Neural cell (in vitro differentiated cells): ENCODE results near the gene BBS1. TPM values are rescaled to one million over a fixed set of nuclear protein-coding genes. Genes with fewer than 3 reads are reported as not detected.
A peak's percentile ranks its signal among the peaks of the same experiment; 100 is the strongest.

Experiments used
- H2AFZ ChIP-seq: fragments of 200-600, 300-800 bp; sonication (generic), shearing (Covaris generic); 2 replicates; pipeline ENCODE4 v1.6.0; 2014; ENCODE audit warnings: low read depth, mild to moderate bottlenecking, antibody characterized with exemption, low read length, moderate library complexity
- H3F3A ChIP-seq: fragments of 200-600 bp; shearing (Covaris generic); 2 replicates; pipeline ENCODE4 v1.6.1; 2016; ENCODE audit warnings: mild to moderate bottlenecking, moderate library complexity, mixed read lengths, antibody characterized with exemption, low read length; ENCODE audit not compliant: insufficient read depth, poor library complexity, severe bottlenecking
- H3K27ac ChIP-seq: fragments of 200-600, 300-800 bp; sonication (generic), shearing (Covaris generic); 2 replicates; pipeline ENCODE4 v1.5.1; 2014; ENCODE audit warnings: mild to moderate bottlenecking, low read length, moderate library complexity
- H3K27me3 ChIP-seq: fragments of 300-800, 200-600 bp; sonication (generic), shearing (Covaris generic); 2 replicates; pipeline ENCODE4 v1.6.0; 2014; ENCODE audit warnings: mild to moderate bottlenecking, low read depth, low read length, moderate library complexity; ENCODE audit not compliant: insufficient read depth
- H3K36me3 ChIP-seq: fragments of 300-800, 200-600 bp; sonication (generic), shearing (Covaris generic); 2 replicates; pipeline ENCODE4 v1.5.1; 2014; ENCODE audit warnings: mild to moderate bottlenecking, antibody characterized with exemption, low read length, moderate library complexity; ENCODE audit not compliant: insufficient read depth
- H3K4me2 ChIP-seq: fragments of 300-800, 200-600 bp; sonication (generic), shearing (Covaris generic); 2 replicates; pipeline ENCODE4 v1.6.0; 2014; ENCODE audit warnings: mild to moderate bottlenecking, low read length
- H3K4me3 ChIP-seq: fragments of 300-800, 200-600 bp; sonication (generic), shearing (Covaris generic); 2 replicates; pipeline ENCODE4 v1.5.1; 2014; ENCODE audit warnings: mild to moderate bottlenecking, low read length, moderate library complexity
- H3K79me2 ChIP-seq: fragments of 200-600 bp; shearing (Covaris generic); replicated peaks from 2 replicates; pipeline ENCODE4 v1.6.0; 2014; ENCODE audit warnings: mild to moderate bottlenecking, low read length, moderate library complexity; ENCODE audit not compliant: insufficient read depth
- H3K9ac ChIP-seq: fragments of 300-800, 200-600 bp; sonication (generic), shearing (Covaris generic); 2 replicates; pipeline ENCODE4 v1.6.1; 2016; ENCODE audit warnings: mild to moderate bottlenecking, low read length, mixed read lengths
- H3K9me2 ChIP-seq: fragments of 200-600 bp; shearing (Covaris generic); 2 replicates; pipeline ENCODE4 v1.6.1; 2016; ENCODE audit warnings: mild to moderate bottlenecking, low read length, mixed read lengths; ENCODE audit not compliant: insufficient read depth
- H3K9me3 ChIP-seq: fragments of 200-600, 300-800 bp; sonication (generic), shearing (Covaris generic); 2 replicates; pipeline ENCODE4 v1.6.1; 2016; ENCODE audit warnings: mild to moderate bottlenecking, mixed run types, low read length, moderate library complexity, mixed read lengths
- H4K20me1 ChIP-seq: fragments of 200-600 bp; shearing (Covaris generic); 2 replicates; pipeline ENCODE4 v1.6.1; 2016; ENCODE audit warnings: mild to moderate bottlenecking, mixed run types; ENCODE audit not compliant: insufficient read depth
- CTCF ChIP-seq: fragments of 450-650 bp; IDR thresholded peaks from 2 replicates; pipeline ENCODE4 v1.5.1; 2014; ENCODE audit warnings: antibody characterized with exemption, mild to moderate bottlenecking, moderate library complexity; ENCODE audit not compliant: poor library complexity, severe bottlenecking
- EP300 ChIP-seq: fragments of 450-650 bp; conservative IDR thresholded peaks from 2 replicates; pipeline ENCODE4 v1.6.1; 2014; ENCODE audit warnings: antibody characterized with exemption, mild to moderate bottlenecking, moderate library complexity; ENCODE audit not compliant: poor library complexity, severe bottlenecking
- EZH2 ChIP-seq: fragments of 200-600, 300-800 bp; shearing (Covaris generic), sonication (generic); IDR thresholded peaks from 2 replicates; pipeline ENCODE4 v1.6.1; 2014; ENCODE audit warnings: antibody characterized with exemption, low read length, borderline replicate concordance, mild to moderate bottlenecking; ENCODE audit not compliant: insufficient read depth, poor library complexity, severe bottlenecking
- MXI1 ChIP-seq: fragments of 450-650 bp; conservative IDR thresholded peaks from 2 replicates; pipeline ENCODE4 v1.6.1; 2014; ENCODE audit warnings: antibody characterized with exemption, mild to moderate bottlenecking; ENCODE audit not compliant: poor library complexity, severe bottlenecking
- POLR2AphosphoS5 ChIP-seq: IDR thresholded peaks from 2 replicates; pipeline ENCODE4 v1.6.1; 2012
- RAD21 ChIP-seq: fragments of 450-650 bp; conservative IDR thresholded peaks from 2 replicates; pipeline ENCODE4 v1.6.1; 2014; ENCODE audit warnings: antibody characterized with exemption, mild to moderate bottlenecking, moderate library complexity
- SMC3 ChIP-seq: fragments of 450-650 bp; conservative IDR thresholded peaks from 2 replicates; pipeline ENCODE4 v1.6.1; 2014; ENCODE audit warnings: antibody characterized with exemption, mild to moderate bottlenecking, moderate library complexity; ENCODE audit not compliant: poor library complexity
- polyA plus RNA-seq: library from polyadenylated mRNA; depleted of rRNA; stranded (reverse); fragments of >200 nt; gene quantifications from 2 replicates; pipeline ENCODE4 v1.2.3, GENCODE V29; 2014
- TF ChIP-seq, protein P1 (sequence below): IDR thresholded peaks from 2 replicates; pipeline ENCODE4 v1.6.1; 2012; ENCODE audit warnings: borderline replicate concordance

The BBS1 gene
- polyA plus RNA-seq, 1 donor from 2014 or later, result 69.5 TPM

DNA sequence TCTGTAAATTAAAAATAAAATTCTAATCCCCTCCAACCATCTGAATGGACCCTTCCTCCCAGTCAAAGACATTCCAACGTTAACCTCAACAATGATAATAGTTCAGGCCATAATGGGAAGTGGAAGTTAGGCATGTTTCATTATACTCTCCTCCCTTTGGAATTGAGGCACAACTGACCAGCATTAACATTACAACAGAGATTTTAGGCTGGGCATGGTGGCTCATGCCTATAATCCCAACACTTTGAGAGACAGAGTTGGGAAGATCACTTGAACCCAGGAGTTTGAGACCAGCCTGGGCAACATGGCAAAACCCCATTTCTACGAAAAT lies 60.4 kb downstream of the BBS1 start:
- no peak for TF ChIP-seq EP300
- no peak for TF ChIP-seq MXI1
- TF ChIP-seq SMC3, result peak; percentile 7
- TF ChIP-seq EZH2, result no peak
- TF ChIP-seq POLR2AphosphoS5, result no peak
- TF ChIP-seq, protein P1, sequence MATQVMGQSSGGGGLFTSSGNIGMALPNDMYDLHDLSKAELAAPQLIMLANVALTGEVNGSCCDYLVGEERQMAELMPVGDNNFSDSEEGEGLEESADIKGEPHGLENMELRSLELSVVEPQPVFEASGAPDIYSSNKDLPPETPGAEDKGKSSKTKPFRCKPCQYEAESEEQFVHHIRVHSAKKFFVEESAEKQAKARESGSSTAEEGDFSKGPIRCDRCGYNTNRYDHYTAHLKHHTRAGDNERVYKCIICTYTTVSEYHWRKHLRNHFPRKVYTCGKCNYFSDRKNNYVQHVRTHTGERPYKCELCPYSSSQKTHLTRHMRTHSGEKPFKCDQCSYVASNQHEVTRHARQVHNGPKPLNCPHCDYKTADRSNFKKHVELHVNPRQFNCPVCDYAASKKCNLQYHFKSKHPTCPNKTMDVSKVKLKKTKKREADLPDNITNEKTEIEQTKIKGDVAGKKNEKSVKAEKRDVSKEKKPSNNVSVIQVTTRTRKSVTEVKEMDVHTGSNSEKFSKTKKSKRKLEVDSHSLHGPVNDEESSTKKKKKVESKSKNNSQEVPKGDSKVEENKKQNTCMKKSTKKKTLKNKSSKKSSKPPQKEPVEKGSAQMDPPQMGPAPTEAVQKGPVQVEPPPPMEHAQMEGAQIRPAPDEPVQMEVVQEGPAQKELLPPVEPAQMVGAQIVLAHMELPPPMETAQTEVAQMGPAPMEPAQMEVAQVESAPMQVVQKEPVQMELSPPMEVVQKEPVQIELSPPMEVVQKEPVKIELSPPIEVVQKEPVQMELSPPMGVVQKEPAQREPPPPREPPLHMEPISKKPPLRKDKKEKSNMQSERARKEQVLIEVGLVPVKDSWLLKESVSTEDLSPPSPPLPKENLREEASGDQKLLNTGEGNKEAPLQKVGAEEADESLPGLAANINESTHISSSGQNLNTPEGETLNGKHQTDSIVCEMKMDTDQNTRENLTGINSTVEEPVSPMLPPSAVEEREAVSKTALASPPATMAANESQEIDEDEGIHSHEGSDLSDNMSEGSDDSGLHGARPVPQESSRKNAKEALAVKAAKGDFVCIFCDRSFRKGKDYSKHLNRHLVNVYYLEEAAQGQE, result peak; percentile 7
- H3K9ac ChIP-seq, result peak overlapping the region; percentile 69
- no peaks in the 10 kb centered on the region for H3K9me2 ChIP-seq
- H3K4me3 ChIP-seq, result peak overlapping the region; percentile 49
- peak overlapping the region; percentile 24 for H2AFZ ChIP-seq
- no peaks in the 10 kb centered on the region for H3K27me3 ChIP-seq
- H3F3A ChIP-seq, result no peaks in the 10 kb centered on the region
- peak overlapping the region; percentile 52 for H3K4me2 ChIP-seq
- H3K79me2 ChIP-seq, result no peaks in the 10 kb centered on the region
- H4K20me1 ChIP-seq, result no peaks in the 10 kb centered on the region
- no peaks in the 10 kb centered on the region for H3K9me3 ChIP-seq
- no peaks in the 10 kb centered on the region for H3K36me3 ChIP-seq
- H3K27ac ChIP-seq, result peak overlapping the region; percentile 99

GRCh38 chr11:66579017-66579606 lies 68.7 kb downstream of the BBS1 start:
- Histone ChIP-seq H3K9me3 (no peaks in the 10 kb centered on the region), H3K4me3 (no peak overlapping the region), H3K27ac (no peak overlapping the region)

More at GRCh38 chr11:66579017-66579606, 68.7 kb downstream of the BBS1 start:
- Histone ChIP-seq H3K9me2 (no peaks in the 10 kb centered on the region), H3F3A (no peaks in the 10 kb centered on the region), H3K79me2 (no peaks in the 10 kb centered on the region), H3K36me3 (no peaks in the 10 kb centered on the region), H3K4me2 (no peak overlapping the region), H2AFZ (no peak overlapping the region), H3K27me3 (no peaks in the 10 kb centered on the region), H4K20me1 (no peaks in the 10 kb centered on the region), H3K9ac (no peak overlapping the region)
- TF ChIP-seq EP300, result no peak
- peak; percentile 66 for TF ChIP-seq CTCF
- peak; percentile 56 for TF ChIP-seq RAD21
- peak; percentile 65 for TF ChIP-seq SMC3
